GM12872 (cell line): Measurements from ENCODE around the gene KLF7.

Source experiments
- TF ChIP-seq, protein P1 (sequence below): IDR thresholded peaks from 3 replicates; pipeline ENCODE4 v1.5.1; 2011; ENCODE audit warnings: low read depth, mild to moderate bottlenecking, low read length, moderate library complexity; ENCODE audit not compliant: insufficient read depth

The KLF7 gene

DNA sequence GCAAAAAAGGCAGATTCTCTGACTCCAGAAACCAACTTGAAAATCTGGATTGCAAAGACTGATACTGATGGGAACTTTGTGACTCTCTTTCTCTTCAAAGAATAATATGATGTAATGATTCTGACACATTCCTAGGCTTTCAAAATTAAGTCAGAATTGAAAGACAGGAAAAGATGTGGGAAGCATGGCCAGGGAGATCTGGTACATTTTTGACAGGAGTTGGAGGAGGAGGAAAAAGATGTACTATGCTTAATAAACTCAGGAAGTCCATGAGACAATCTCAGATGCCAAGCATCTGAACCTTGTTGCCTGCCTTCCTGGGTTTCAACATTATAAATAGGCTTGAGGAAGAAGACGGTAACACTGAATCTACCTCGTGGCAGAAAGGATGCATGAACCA, 34.2 kb downstream of the KLF7 start:
- TF ChIP-seq, protein P1, sequence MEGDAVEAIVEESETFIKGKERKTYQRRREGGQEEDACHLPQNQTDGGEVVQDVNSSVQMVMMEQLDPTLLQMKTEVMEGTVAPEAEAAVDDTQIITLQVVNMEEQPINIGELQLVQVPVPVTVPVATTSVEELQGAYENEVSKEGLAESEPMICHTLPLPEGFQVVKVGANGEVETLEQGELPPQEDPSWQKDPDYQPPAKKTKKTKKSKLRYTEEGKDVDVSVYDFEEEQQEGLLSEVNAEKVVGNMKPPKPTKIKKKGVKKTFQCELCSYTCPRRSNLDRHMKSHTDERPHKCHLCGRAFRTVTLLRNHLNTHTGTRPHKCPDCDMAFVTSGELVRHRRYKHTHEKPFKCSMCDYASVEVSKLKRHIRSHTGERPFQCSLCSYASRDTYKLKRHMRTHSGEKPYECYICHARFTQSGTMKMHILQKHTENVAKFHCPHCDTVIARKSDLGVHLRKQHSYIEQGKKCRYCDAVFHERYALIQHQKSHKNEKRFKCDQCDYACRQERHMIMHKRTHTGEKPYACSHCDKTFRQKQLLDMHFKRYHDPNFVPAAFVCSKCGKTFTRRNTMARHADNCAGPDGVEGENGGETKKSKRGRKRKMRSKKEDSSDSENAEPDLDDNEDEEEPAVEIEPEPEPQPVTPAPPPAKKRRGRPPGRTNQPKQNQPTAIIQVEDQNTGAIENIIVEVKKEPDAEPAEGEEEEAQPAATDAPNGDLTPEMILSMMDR: no peak

DNA sequence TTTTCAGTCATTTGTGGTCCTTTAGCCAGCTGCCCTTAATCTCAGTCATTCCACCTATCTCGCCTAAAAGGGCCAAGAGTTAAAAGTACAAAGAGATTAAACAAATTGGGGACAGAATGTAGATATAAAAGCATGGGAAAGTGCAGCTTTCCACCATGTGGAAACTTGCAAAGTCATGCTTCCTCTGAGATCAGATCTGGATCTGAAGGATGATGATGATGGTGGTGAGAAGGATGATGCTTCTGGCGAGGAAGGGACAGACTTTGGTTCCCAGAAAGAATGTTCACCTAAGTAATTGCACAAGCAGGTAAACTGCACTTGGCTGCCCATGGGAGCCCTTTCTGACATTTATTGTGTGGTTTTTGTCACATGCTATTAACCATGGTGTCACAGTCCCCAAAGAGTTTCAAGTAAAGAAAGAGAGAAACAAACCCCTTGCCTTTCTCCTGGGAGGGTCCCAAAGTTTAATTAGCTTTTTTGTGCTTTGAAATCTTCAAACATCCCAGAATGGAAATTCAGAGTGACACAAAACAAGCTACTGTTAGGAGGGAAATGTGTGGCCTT, 34.7 kb downstream of the KLF7 start:
- TF ChIP-seq, protein P1: no peak

DNA sequence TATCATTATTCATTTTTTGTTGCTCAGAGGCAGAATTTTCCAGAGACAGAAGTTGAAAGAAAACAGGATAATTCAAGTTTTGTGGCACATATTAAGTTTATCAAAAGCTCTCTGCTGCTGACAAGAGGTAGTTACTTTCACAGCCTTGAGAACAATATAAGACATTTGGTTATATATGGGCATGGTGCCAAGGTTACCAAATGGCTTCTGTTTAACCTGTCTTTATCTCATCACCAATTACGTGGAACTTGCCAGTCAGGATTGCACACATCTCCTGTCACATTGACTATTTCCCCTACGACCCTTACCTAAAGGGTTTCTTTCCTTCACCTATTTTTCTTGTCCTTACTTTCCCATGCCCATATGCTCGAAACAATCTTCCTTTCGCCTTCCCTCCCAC, 35.9 kb downstream of the KLF7 start:
- TF ChIP-seq, protein P1: no peak

- TF ChIP-seq, protein P1: no peak
Observed at GRCh38 chr2:207128867-207129266, 36.9 kb downstream of the KLF7 start.

DNA sequence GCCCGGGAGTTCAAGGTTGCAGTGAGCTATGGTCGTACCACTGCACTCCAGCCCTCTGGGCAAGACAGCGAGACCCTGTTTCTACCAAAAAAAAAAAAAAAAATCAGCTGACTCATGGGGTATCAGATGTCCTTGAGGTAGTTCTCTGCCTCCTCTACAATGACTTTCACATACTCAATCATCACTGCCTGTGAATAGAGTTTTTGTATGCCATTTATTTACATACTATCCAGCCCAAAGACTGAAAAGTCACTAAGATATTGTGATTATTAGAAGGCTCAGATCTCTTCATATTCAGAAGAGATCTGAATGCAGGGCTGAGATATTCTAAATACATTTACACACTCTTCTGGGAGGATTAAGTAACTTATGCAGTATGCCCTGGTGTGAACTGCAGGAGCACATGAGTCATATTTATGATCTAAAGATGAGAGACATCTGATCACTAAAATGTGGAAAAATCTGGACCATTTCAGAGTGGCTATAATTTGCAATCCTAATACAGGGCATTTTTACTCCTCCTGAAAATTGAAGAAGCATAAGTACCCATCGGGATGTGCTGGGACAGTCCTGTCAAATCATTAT, 38.9 kb downstream of the KLF7 start:
- TF ChIP-seq, protein P1: no peak

- TF ChIP-seq, protein P1: no peak
Observed at GRCh38 chr2:207123776-207124391, 41.9 kb downstream of the KLF7 start.

DNA sequence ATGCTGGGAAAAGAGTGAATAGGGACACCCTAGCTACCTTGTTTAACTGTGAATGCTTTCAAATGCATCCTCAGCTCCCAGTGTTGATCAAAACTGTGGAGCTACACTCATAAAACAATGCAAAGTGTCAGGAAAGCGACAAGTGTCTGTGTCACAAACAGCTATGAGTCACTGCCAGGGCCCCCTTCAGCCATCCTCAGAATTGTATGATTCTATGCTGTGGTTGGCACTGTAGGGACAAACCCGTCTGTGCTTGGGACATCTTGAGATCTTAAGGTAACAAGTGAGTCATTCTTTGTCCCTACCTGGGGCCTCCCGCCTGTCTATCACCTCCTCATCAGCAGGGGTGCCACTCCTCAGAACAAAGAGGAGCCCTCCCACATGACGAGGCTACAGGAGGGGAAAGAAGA, 42.4 kb downstream of the KLF7 start:
- TF ChIP-seq, protein P1: no peak
